HepG2 (cell line): Measurements from ENCODE around the gene MZF1. TPM values are rescaled to one million over a fixed set of nuclear protein-coding genes. Genes with fewer than 3 reads are reported as not detected.

Experiments used
- ARID5B ChIP-seq: IDR thresholded peaks from 2 replicates; pipeline ENCODE4 v1.4.0; 2020; ENCODE audit warnings: mild to moderate bottlenecking, missing genetic modification reagents
- ATF1 ChIP-seq: IDR thresholded peaks from 2 replicates; pipeline ENCODE4 v1.6.1; 2016; ENCODE audit warnings: mild to moderate bottlenecking, control low read depth
- CCDC6 ChIP-seq: sonication (generic); formaldehyde crosslinking; IDR thresholded peaks from 2 replicates; pipeline ENCODE4 v1.8.1; 2022; ENCODE audit warnings: mild to moderate bottlenecking, missing genetic modification reagents, moderate library complexity
- CEBPZ ChIP-seq: IDR thresholded peaks from 2 replicates; pipeline ENCODE4 v1.6.1; 2012; ENCODE audit warnings: low read length, improper control_type of control experiment
- CHD2 ChIP-seq: IDR thresholded peaks from 2 replicates; pipeline ENCODE4 v1.6.1; 2011; ENCODE audit warnings: low read depth, low read length, improper control_type of control experiment
- CREB1 ChIP-seq, 2 experiments: fragments of 450-650 bp in 1 of 2; IDR thresholded peaks; 2 replicates each; pipeline ENCODE4 v1.6.1; 2016 to 2017; ENCODE audit warnings: control low read depth in 1 of 2, mild to moderate bottlenecking in 1 of 2, missing compliant biosample characterization in 1 of 2, missing genetic modification characterization in 1 of 2
- ELF1 ChIP-seq: sonication (generic); formaldehyde crosslinking; IDR thresholded peaks from 2 replicates; pipeline ENCODE4 v1.4.0; 2020; ENCODE audit warnings: missing genetic modification reagents
- ETV6 ChIP-seq: sonication (generic); formaldehyde crosslinking; conservative IDR thresholded peaks from 2 replicates; pipeline ENCODE4 v1.4.0; 2020; ENCODE audit warnings: missing genetic modification reagents
- HOXA7 ChIP-seq: sonication (generic); formaldehyde crosslinking; IDR thresholded peaks from 2 replicates; pipeline ENCODE4 v1.8.1; 2022; ENCODE audit warnings: mild to moderate bottlenecking, missing genetic modification reagents, moderate library complexity
- HOXA9 ChIP-seq: sonication (generic); formaldehyde crosslinking; IDR thresholded peaks from 2 replicates; pipeline ENCODE4 v1.8.1; 2022; ENCODE audit warnings: missing genetic modification reagents, mild to moderate bottlenecking, moderate library complexity, borderline replicate concordance
- NR2F1 ChIP-seq, 2 experiments: fragments of 450-650 bp in 1 of 2; formaldehyde crosslinking in 1 of 2; IDR thresholded peaks; 2 replicates each; pipeline versions ENCODE4 v1.5.0 to v1.6.1; 2016 to 2020; ENCODE audit warnings: mild to moderate bottlenecking in 1 of 2, missing compliant biosample characterization in 1 of 2, missing genetic modification reagents in 1 of 2, moderate library complexity in 1 of 2
- ONECUT2 ChIP-seq: sonication (generic); formaldehyde crosslinking; IDR thresholded peaks from 2 replicates; pipeline ENCODE4 v1.4.0; 2020; ENCODE audit warnings: missing genetic modification reagents
- PHF21A ChIP-seq: sonication (generic); formaldehyde crosslinking; IDR thresholded peaks from 2 replicates; pipeline ENCODE4 v1.5.0; 2020; ENCODE audit warnings: mild to moderate bottlenecking, missing genetic modification reagents
- PREB ChIP-seq: sonication (generic); formaldehyde crosslinking; IDR thresholded peaks from 2 replicates; pipeline ENCODE4 v1.4.0; 2020; ENCODE audit warnings: missing genetic modification reagents
- SMARCC2 ChIP-seq: fragments of 450-650 bp; IDR thresholded peaks from 2 replicates; pipeline ENCODE4 v1.6.1; 2017; ENCODE audit warnings: antibody characterized with exemption, mild to moderate bottlenecking
- SSRP1 ChIP-seq: IDR thresholded peaks from 2 replicates; pipeline ENCODE4 v1.6.1; 2016; ENCODE audit warnings: control low read depth
- SUZ12 ChIP-seq: fragments of 150-350 bp; IDR thresholded peaks from 2 replicates; pipeline ENCODE4 v1.6.1; 2014; ENCODE audit warnings: low read depth, low read length
- TAF1 ChIP-seq: sonication (generic); formaldehyde crosslinking; IDR thresholded peaks from 2 replicates; pipeline ENCODE4 v1.4.0; 2020; ENCODE audit warnings: missing genetic modification reagents
- ZFP41 ChIP-seq: sonication (generic); formaldehyde crosslinking; IDR thresholded peaks from 2 replicates; pipeline ENCODE4 v1.4.0; 2020; ENCODE audit warnings: mild to moderate bottlenecking, missing genetic modification reagents, borderline replicate concordance
- ZNF30 ChIP-seq: sonication (generic); formaldehyde crosslinking; IDR thresholded peaks from 2 replicates; pipeline ENCODE4 v1.5.0; 2020; ENCODE audit warnings: mild to moderate bottlenecking, missing genetic modification reagents
- ZNF562 ChIP-seq: sonication (generic); formaldehyde crosslinking; IDR thresholded peaks from 2 replicates; pipeline ENCODE4 v1.8.0; 2022; ENCODE audit warnings: missing genetic modification reagents, borderline replicate concordance
- ZNF792 ChIP-seq: IDR thresholded peaks from 2 replicates; pipeline ENCODE4 v1.6.1; 2016
- ZSCAN25 ChIP-seq: sonication (generic); formaldehyde crosslinking; IDR thresholded peaks from 2 replicates; pipeline ENCODE4 v1.8.0; 2022; ENCODE audit warnings: mild to moderate bottlenecking, missing genetic modification reagents
- polyA plus RNA-seq, 8 experiments: library from polyadenylated mRNA; depleted of rRNA in 3 of 8; stranded (reverse) in 7 of 8; unstranded in 1 of 8; fragments of >200 nt; fragmentation: Illumina TruSeq in 4 of 8; extraction: Trizol in 4 of 8; gene quantifications; 2 replicates each; pipeline versions ENCODE4 v1.2.1 to v1.2.3, GENCODE V29; 2011 to 2016; ENCODE audit warnings: low read depth in 4 of 8, missing spikeins in 1 of 8, mixed read lengths in 1 of 8; ENCODE audit not compliant: insufficient read depth in 1 of 8
- total RNA-seq, 5 experiments: library from RNA; depleted of rRNA; stranded (reverse); fragments of >200 nt; fragmentation: Illumina TruSeq; extraction: Trizol; gene quantifications; 2 replicates each; pipeline ENCODE4 v1.2.3, GENCODE V29; 2016; ENCODE audit warnings: low read depth in 1 of 5

MZF1 gene
- total and polyA plus RNA-seq, 2 of the 13 experiments (the other 11 are each of a cell fraction or from before 2014, with no cell fraction given), result 3.1 to 8.1 TPM

DNA sequence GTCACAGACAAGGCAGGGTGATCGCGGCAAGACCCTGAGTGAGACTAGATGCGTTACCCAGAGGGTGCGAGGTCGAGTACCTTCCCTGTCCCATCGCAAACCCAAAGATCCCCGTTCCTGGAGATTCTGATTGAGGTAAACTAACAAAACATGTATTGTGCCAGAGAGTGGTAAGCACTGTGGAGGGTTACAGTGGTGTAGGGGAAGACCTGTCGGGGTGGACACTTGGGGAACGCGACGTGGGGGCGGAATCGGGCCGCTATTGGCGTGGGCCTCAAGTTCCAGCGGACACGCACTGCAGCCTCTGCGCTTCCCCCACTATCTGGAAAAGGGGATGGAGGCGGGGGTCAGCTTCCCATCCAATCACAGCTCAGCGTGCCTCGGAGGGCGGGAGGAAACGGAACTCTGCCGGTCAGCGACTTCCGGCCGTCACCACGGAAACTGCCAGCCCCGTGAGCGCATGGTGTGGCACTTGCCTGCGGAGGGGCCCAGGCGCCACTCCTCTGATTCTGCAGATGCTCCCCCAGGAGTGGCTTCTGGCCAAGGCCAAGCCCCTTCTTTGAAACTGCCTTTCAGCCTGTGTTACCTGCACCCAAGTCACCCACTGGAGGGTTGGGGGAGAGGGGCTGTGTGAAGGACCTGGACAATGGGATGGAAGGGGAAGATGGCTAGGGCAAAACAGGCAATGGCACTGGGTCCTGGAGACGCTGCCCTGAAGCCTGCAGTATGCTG lies 13.7 kb downstream of the MZF1 start (continued):
- peak; percentile 78 for TF ChIP-seq ELF1 (CRISPR knock-in tag)
- no peak for TF ChIP-seq CEBPZ
- no peak for TF ChIP-seq SUZ12
- no peak for TF ChIP-seq PREB (CRISPR knock-in tag)
- TF ChIP-seq ETV6 (CRISPR knock-in tag), result no peak; the same call in 1 of the 2 replicates
- peak; percentile 49 for TF ChIP-seq ARID5B (CRISPR knock-in tag)
- 0 out of 4 replicates have a peak, but pooled peaks of 1 of the 2 experiments have one; percentile 33 for TF ChIP-seq NR2F1 (CRISPR knock-in tag; IDR thresholded peaks at IDR 0.05)
- TF ChIP-seq ZNF562 (CRISPR knock-in tag), result no peak
- peak; percentile 66 for TF ChIP-seq TAF1 (CRISPR knock-in tag)
- TF ChIP-seq CHD2, result 0 out of 2 replicates have a peak, but pooled peaks have one; percentile 44
- 0 out of 2 replicates have a peak, but pooled peaks have one; percentile 43 for TF ChIP-seq ZSCAN25 (CRISPR knock-in tag)
- TF ChIP-seq SSRP1 (CRISPR knock-in tag), result peak; percentile 81; the same call in 1 of the 2 replicates
- TF ChIP-seq ATF1 (CRISPR knock-in tag), result peak; percentile 77
- TF ChIP-seq ZFP41 (CRISPR knock-in tag), result no peak; the same call in 1 of the 2 replicates
- peak; percentile 70; the same call in 1 of the 2 replicates for TF ChIP-seq ZNF792 (CRISPR knock-in tag)
- no peak for TF ChIP-seq SMARCC2
- TF ChIP-seq ZNF30 (CRISPR knock-in tag), result 0 out of 2 replicates have a peak, but pooled peaks have one; percentile 17
- no peak for TF ChIP-seq HOXA7 (CRISPR knock-in tag)
- TF ChIP-seq ONECUT2 (CRISPR knock-in tag), result no peak
- TF ChIP-seq CREB1 (IDR thresholded peaks at IDR 0.05), result peak; percentile 22; the same call in 1 of the 2 replicates
- peak; percentile 72 for TF ChIP-seq CREB1 (CRISPR knock-in tag; IDR thresholded peaks at IDR 0.05)
- no peak for TF ChIP-seq PHF21A (CRISPR knock-in tag)
- no peak for TF ChIP-seq CCDC6 (CRISPR knock-in tag)
- TF ChIP-seq HOXA9 (CRISPR knock-in tag), result no peak
